BLaER1 treated with 17β-estradiol and CSF1 and Interleukin-3, amounts not matched to agents 10 nM and 100 nM (cell line): ENCODE measurements around the gene CEP89.
"Not testable (repeated sequence)": the region's sequence is repeated elsewhere in the genome, so short reads cannot be mapped to it uniquely, and the experiment has no call there.

ENCODE experiments used
- H3K27ac ChIP-seq, 11 experiments: shearing (Covaris generic); formaldehyde crosslinking; 2 replicates each; pipeline ENCODE4 v1.8.1; 2022
- H3K27me3 ChIP-seq, 11 experiments: shearing (Covaris generic); formaldehyde crosslinking; 2 replicates each; pipeline ENCODE4 v1.8.1; 2022
- H3K36me3 ChIP-seq, 11 experiments: shearing (Covaris generic); formaldehyde crosslinking; 2 replicates each; pipeline ENCODE4 v1.8.1; 2022
- H3K4me1 ChIP-seq, 10 experiments: shearing (Covaris generic); formaldehyde crosslinking; 2 replicates each; pipeline ENCODE4 v1.8.1; 2022
- H3K4me2 ChIP-seq, 11 experiments: shearing (Covaris generic); formaldehyde crosslinking; 2 replicates each; pipeline ENCODE4 v1.8.1; 2022
- H3K4me3 ChIP-seq, 10 experiments: shearing (Covaris generic); formaldehyde crosslinking; 2 replicates each; pipeline ENCODE4 v1.8.1; 2022
- H3K9ac ChIP-seq, 11 experiments: shearing (Covaris generic); formaldehyde crosslinking; 2 replicates each; pipeline ENCODE4 v1.8.1; 2022
- H3K9me3 ChIP-seq, 11 experiments: shearing (Covaris generic); formaldehyde crosslinking; replicated peaks in 1 of 11; 2 replicates each; pipeline ENCODE4 v1.8.1; 2022
- H4K20me1 ChIP-seq, 11 experiments: shearing (Covaris generic); formaldehyde crosslinking; 2 replicates each; pipeline ENCODE4 v1.8.1; 2022
- Cebpa-rat ChIP-seq, 11 experiments: shearing (Covaris generic); IDR thresholded peaks; 2 replicates each; pipeline ENCODE4 v1.8.1; 2022

The CEP89 gene

GRCh38 chr19:32971715-32972540 is at the start of gene CEP89, which contains the start of gene FAAP24:
CEP89 (minus strand) TSS chr19:32971958; CDS start chr19:32971874, 84 bp downstream.
FAAP24 (plus strand) TSS chr19:32972242; CDS start chr19:32973197, 955 bp downstream.
- H3K27ac ChIP-seq, result peak within 1 kb of the TSS; percentile 75 to 91 (median 83); a peak in 21 of 22 replicates
- H4K20me1 ChIP-seq, result peaks cover 0 to 20% (median 0%) of the 10 kb centered on the region in 11 experiments; a peak in 5 of 22 replicates
- no peak for TF ChIP-seq Cebpa-rat (IDR thresholded peaks at IDR 0.05)
- peaks cover 9 to 30% (median 21%) of the 10 kb centered on the region in 10 experiments for H3K4me1 ChIP-seq
- H3K9ac ChIP-seq, result peak within 1 kb of the TSS; percentile 74 to 87 (median 84)
- no peaks in the 10 kb centered on the region for H3K9me3 ChIP-seq
- no peaks in the 10 kb centered on the region for H3K27me3 ChIP-seq
- H3K4me2 ChIP-seq, result peak within 1 kb of the TSS; percentile 88 to 99 (median 96)
- H3K36me3 ChIP-seq, result peaks cover 0 to 29% (median 15%) of the 10 kb centered on the region in 11 experiments; a peak in 17 of 22 replicates
- H3K4me3 ChIP-seq, result peak within 1 kb of the TSS; percentile 64 to 88 (median 79)

- not testable (repeated sequence) for H3K4me1 ChIP-seq, H3K4me3 ChIP-seq, H3K9me3 ChIP-seq, H3K27ac ChIP-seq, H4K20me1 ChIP-seq, H3K27me3 ChIP-seq, H3K36me3 ChIP-seq, H3K4me2 ChIP-seq, H3K9ac ChIP-seq
Observed at GRCh38 chr19:33010891-33011290, 39.1 kb upstream of the CEP89 start.

GRCh38 chr19:33008738-33009137 is 37.0 kb upstream of the CEP89 start:
- Histone ChIP-seq H3K27ac (no peak overlapping the region), H3K9me3 (no peaks in the 10 kb centered on the region), H3K4me1 (no peaks in the 10 kb centered on the region), H3K36me3 (no peaks in the 10 kb centered on the region; a peak in 1 of 22 replicates), H3K27me3 (no peaks in the 10 kb centered on the region), H4K20me1 (no peaks in the 10 kb centered on the region), H3K4me2 (no peak overlapping the region), H3K4me3 (no peak overlapping the region), H3K9ac (no peak overlapping the region)
- TF ChIP-seq Cebpa-rat (IDR thresholded peaks at IDR 0.05), result no peak

- H3K4me3 ChIP-seq, result no peak overlapping the region
- no peaks in the 10 kb centered on the region for H3K9me3 ChIP-seq
- H3K4me1 ChIP-seq, result peaks cover 0 to 26% (median 19%) of the 10 kb centered on the region in 10 experiments; a peak in 16 of 20 replicates
- H3K27ac ChIP-seq, result no peak overlapping the region
- H3K4me2 ChIP-seq, result no peak overlapping the region
- H3K9ac ChIP-seq, result no peak overlapping the region
- no peaks in the 10 kb centered on the region for H4K20me1 ChIP-seq
- no peaks in the 10 kb centered on the region for H3K36me3 ChIP-seq
- TF ChIP-seq Cebpa-rat (IDR thresholded peaks at IDR 0.05), result no peak
- H3K27me3 ChIP-seq, result no peaks in the 10 kb centered on the region
Observed at GRCh38 chr19:33005440-33005839, 33.7 kb upstream of the CEP89 start.

- H3K9me3 ChIP-seq, H3K27me3 ChIP-seq, H3K9ac ChIP-seq, H3K36me3 ChIP-seq, H4K20me1 ChIP-seq, H3K27ac ChIP-seq, H3K4me2 ChIP-seq, H3K4me3 ChIP-seq: not testable (repeated sequence)
- peaks cover 9 to 42% (median 34%) of the 10 kb centered on the region in 10 experiments; a peak in 18 of 20 replicates for H3K4me1 ChIP-seq
Observed at GRCh38 chr19:33003424-33004024, 31.8 kb upstream of the CEP89 start.

- Histone ChIP-seq H3K27ac (peak overlapping the region in 1 of 11 experiments; percentile 18; a peak in 1 of 22 replicates), H3K4me2 (peak overlapping the region in 9 of 11 experiments; percentile 21 to 79 (median 61); a peak in 16 of 22 replicates), H3K4me1 (peaks cover 9 to 42% (median 34%) of the 10 kb centered on the region in 10 experiments; a peak in 18 of 20 replicates), H3K9ac (0 out of 22 replicates have a peak overlapping the region, but pooled peaks of 3 of the 11 experiments have one; percentile 13 to 37 (median 26))
- not testable (repeated sequence) for H3K27me3 ChIP-seq, H3K4me3 ChIP-seq, H4K20me1 ChIP-seq, H3K9me3 ChIP-seq, H3K36me3 ChIP-seq
Observed at GRCh38 chr19:33002126-33002865, 30.5 kb upstream of the CEP89 start.

GRCh38 chr19:33000910-33001309 is 29.2 kb upstream of the CEP89 start:
- Histone ChIP-seq H4K20me1 (no peaks in the 10 kb centered on the region), H3K4me2 (peak overlapping the region in 8 of 11 experiments; percentile 42 to 73 (median 61); a peak in 13 of 22 replicates), H3K9me3 (no peaks in the 10 kb centered on the region), H3K27ac (no peak overlapping the region), H3K4me1 (peaks cover 9 to 42% (median 34%) of the 10 kb centered on the region in 10 experiments; a peak in 18 of 20 replicates), H3K27me3 (no peaks in the 10 kb centered on the region), H3K4me3 (no peak overlapping the region), H3K36me3 (no peaks in the 10 kb centered on the region), H3K9ac (no peak overlapping the region)
- TF ChIP-seq Cebpa-rat (IDR thresholded peaks at IDR 0.05), result no peak

GRCh38 chr19:33000510-33000909 is 28.8 kb upstream of the CEP89 start:
- H3K27me3 ChIP-seq, result no peaks in the 10 kb centered on the region
- no peak overlapping the region for H3K27ac ChIP-seq
- peak overlapping the region in 9 of 11 experiments; percentile 26 to 73 (median 60); a peak in 16 of 22 replicates for H3K4me2 ChIP-seq
- H3K4me3 ChIP-seq, result no peak overlapping the region
- no peaks in the 10 kb centered on the region for H3K36me3 ChIP-seq
- H3K4me1 ChIP-seq, result peaks cover 9 to 42% (median 34%) of the 10 kb centered on the region in 10 experiments; a peak in 18 of 20 replicates
- H4K20me1 ChIP-seq, result no peaks in the 10 kb centered on the region
- no peak overlapping the region for H3K9ac ChIP-seq
- TF ChIP-seq Cebpa-rat (IDR thresholded peaks at IDR 0.05), result no peak
- H3K9me3 ChIP-seq, result no peaks in the 10 kb centered on the region

- H3K9ac ChIP-seq, result no peak overlapping the region
- H3K4me3 ChIP-seq, result no peak overlapping the region
- H3K36me3 ChIP-seq, result no peaks in the 10 kb centered on the region
- peaks cover 9 to 46% (median 34%) of the 10 kb centered on the region in 10 experiments; a peak in 18 of 20 replicates for H3K4me1 ChIP-seq
- H3K27me3 ChIP-seq, result no peaks in the 10 kb centered on the region
- H3K4me2 ChIP-seq, result peak overlapping the region in 8 of 11 experiments; percentile 42 to 73 (median 60); a peak in 9 of 22 replicates
- H4K20me1 ChIP-seq, result no peaks in the 10 kb centered on the region
- TF ChIP-seq Cebpa-rat (IDR thresholded peaks at IDR 0.05), result no peak
- no peak overlapping the region for H3K27ac ChIP-seq
- H3K9me3 ChIP-seq, result no peaks in the 10 kb centered on the region
Observed at GRCh38 chr19:32998722-32999121, 27.0 kb upstream of the CEP89 start.
